ENCODE data around the gene BTRC. TPM values are rescaled to one million over a fixed set of nuclear protein-coding genes. Genes with fewer than 3 reads are reported as not detected.
"Not testable (repeated sequence)": the region's sequence is repeated elsewhere in the genome, so short reads cannot be mapped to it uniquely, and the experiment has no call there.

Gene BTRC
- total RNA-seq, 2 donors from 2014 or later: 16.0 to 25.4 TPM

- Histone ChIP-seq H3K27me3 (replicated peaks; ENCODE audit: insufficient read depth) (no peaks in the 10 kb centered on the region), H3K36me3 (no peaks in the 10 kb centered on the region), H3K9me3 (no peaks in the 10 kb centered on the region), H3K4me1 (replicated peaks) (no peaks in the 10 kb centered on the region), H3K4me3 (no peak overlapping the region), H3K27ac (no peak overlapping the region)
- TF ChIP-seq POLR2A (IDR thresholded peaks at IDR 0.05): no peak
- no peak for TF ChIP-seq CTCF (IDR thresholded peaks at IDR 0.05)
- TF ChIP-seq POLR2AphosphoS5 (IDR thresholded peaks at IDR 0.05): no peak
- WGBS: 87% methylated on average over 9 of the region's 9 CpGs
- intact Hi-C loops (cut with DNase I): no loop called here
- no peak for DNase-seq (ENCODE audit: low spot score)
These were observed 13.8 kb downstream of the BTRC start for GRCh38 chr10:101367569-101368453.

- no peak overlapping the region for H3K27ac ChIP-seq
- WGBS: 100% methylated on average over 1 of the region's 1 CpG
- H3K36me3 ChIP-seq: no peaks in the 10 kb centered on the region
- TF ChIP-seq CTCF (IDR thresholded peaks at IDR 0.05) (no peak), POLR2AphosphoS5 (IDR thresholded peaks at IDR 0.05) (no peak), POLR2A (IDR thresholded peaks at IDR 0.05) (no peak)
- no peaks in the 10 kb centered on the region for H3K9me3 ChIP-seq
- intact Hi-C loops (cut with DNase I): no loop called here
- DNase-seq (ENCODE audit: low spot score): no peak
- H3K27me3 ChIP-seq (replicated peaks; ENCODE audit: insufficient read depth): no peaks in the 10 kb centered on the region
- H3K4me3 ChIP-seq: no peak overlapping the region
- no peaks in the 10 kb centered on the region for H3K4me1 ChIP-seq (replicated peaks)
These were observed 19.1 kb downstream of the BTRC start for GRCh38 chr10:101373063-101373462.

GRCh38 chr10:101373993-101374392 is 20.0 kb downstream of the BTRC start:
- H3K27ac ChIP-seq; H3K27me3 ChIP-seq (replicated peaks; ENCODE audit: insufficient read depth); DNase-seq (ENCODE audit: low spot score); H3K36me3 ChIP-seq; H3K4me1 ChIP-seq (replicated peaks); H3K4me3 ChIP-seq; H3K9me3 ChIP-seq; intact Hi-C loops (cut with DNase I): not testable (repeated sequence)
- 98% methylated on average over 3 of the region's 3 CpGs for WGBS

- H3K27me3 ChIP-seq (replicated peaks; ENCODE audit: insufficient read depth): no peaks in the 10 kb centered on the region
- intact Hi-C loops (cut with DNase I): no loop called here
- H3K36me3 ChIP-seq: no peaks in the 10 kb centered on the region
- no peak for TF ChIP-seq CTCF (IDR thresholded peaks at IDR 0.05)
- TF ChIP-seq POLR2AphosphoS5 (IDR thresholded peaks at IDR 0.05): no peak
- TF ChIP-seq POLR2A (IDR thresholded peaks at IDR 0.05): no peak
- no peaks in the 10 kb centered on the region for H3K4me1 ChIP-seq (replicated peaks)
- no peak for DNase-seq (ENCODE audit: low spot score)
- H3K4me3 ChIP-seq: no peak overlapping the region
- no peaks in the 10 kb centered on the region for H3K9me3 ChIP-seq
- no peak overlapping the region for H3K27ac ChIP-seq
- WGBS: 93% methylated on average over 7 of the region's 7 CpGs
These were observed 21.1 kb downstream of the BTRC start for GRCh38 chr10:101375076-101375475.

GRCh38 chr10:101379663-101380352 is 25.8 kb downstream of the BTRC start:
- H3K9me3 ChIP-seq: no peaks in the 10 kb centered on the region
- WGBS: 14% methylated on average over 5 of the region's 5 CpGs
- peak overlapping the region in 1 of 2 donors; percentile 13 for H3K27ac ChIP-seq

More at GRCh38 chr10:101379663-101380352, 25.8 kb downstream of the BTRC start:
- no peak for TF ChIP-seq POLR2A (IDR thresholded peaks at IDR 0.05)
- peak; percentile 12 for TF ChIP-seq POLR2AphosphoS5 (IDR thresholded peaks at IDR 0.05)
- TF ChIP-seq CTCF (IDR thresholded peaks at IDR 0.05): no peak
- Histone ChIP-seq H3K4me3 (no peak overlapping the region), H3K4me1 (replicated peaks) (no peaks in the 10 kb centered on the region), H3K36me3 (no peaks in the 10 kb centered on the region), H3K27me3 (replicated peaks; ENCODE audit: insufficient read depth) (no peaks in the 10 kb centered on the region)
- no peak for DNase-seq (ENCODE audit: low spot score)
- intact Hi-C loops (cut with DNase I): no loop called here

Data from prostate gland (tissue), 2 donors.